Right lobe of liver (tissue), 6 donors: ENCODE measurements around the gene ZNF438. TPM values are rescaled to one million over a fixed set of nuclear protein-coding genes. Genes with fewer than 3 reads are reported as not detected.
A peak's percentile ranks its signal among the peaks of the same experiment; 100 is the strongest.

Experiments used
- ATAC-seq, 4 donors: fragments of 200-7000 bp; cut with Tn5 transposase; one replicate each; pipeline ENCODE4 v1.9.1; 2020; ENCODE audit warnings: mild to moderate bottlenecking in 4 of 4, moderate library complexity in 4 of 4
- DNase-seq, 3 donors: peaks; one replicate each; pipeline ENCODE4 v3.0.0-alpha.2; 2020
- H3K27ac ChIP-seq, 3 donors: fragments of 200-600 bp; one replicate each; pipeline ENCODE4 v1.8.0; 2022
- H3K27me3 ChIP-seq, 2 donors: fragments of 200-600 bp; one replicate each; pipeline ENCODE4 v1.8.0; 2022
- H3K36me3 ChIP-seq, 4 donors: fragments of 200-600 bp; sonication (generic) in 1 of 4; one replicate each; pipeline versions ENCODE4 v1.5.1 to v1.8.0; 2017 to 2022; ENCODE audit warnings: control low read depth in 1 of 4
- H3K4me1 ChIP-seq, 4 donors: fragments of 200-600 bp; sonication (generic) in 1 of 4; one replicate each; pipeline versions ENCODE4 v1.5.1 to v1.8.0; 2017 to 2022; ENCODE audit warnings: control low read depth in 1 of 4
- H3K4me3 ChIP-seq, 3 donors: fragments of 200-600 bp; one replicate each; pipeline ENCODE4 v1.8.0; 2022
- H3K9me3 ChIP-seq, 4 donors: fragments of 200-600 bp; sonication (generic) in 1 of 4; one replicate each; pipeline versions ENCODE4 v1.5.1 to v1.8.0; 2017 to 2022; ENCODE audit warnings: control low read depth in 1 of 4
- POLR2A ChIP-seq: fragments of 450-650 bp; IDR thresholded peaks from one replicate; pipeline ENCODE4 v1.6.1; 2017; ENCODE audit warnings: antibody characterized with exemption, mild to moderate bottlenecking
- WGBS: methylation state at CpG from one replicate; pipeline ENCODE4 v1.1.6; 2018; ENCODE audit warnings: low coverage, low lambda C conversion rate; ENCODE audit not compliant: insufficient coverage; ENCODE audit errors: missing lambda C conversion rate; 5-methylcytosine and 5-hydroxymethylcytosine counted together
- intact Hi-C, 2 donors: fragments of 100-400 bp; cut with DNase I; formaldehyde crosslinking; loops; one replicate each; pipeline versions ENCODE4 v1.11.2 to v1.14.1; 2022
- total RNA-seq, 6 experiments: library from RNA; depleted of rRNA in 2 of 6; stranded (reverse); fragments of >200 nt in 2 of 6; fragmentation: NEBNext Ultra II Directional in 3 of 6; extraction: Animal tissue kit (Norgen Biotek cat#: 25700) in 3 of 6; gene quantifications; one replicate each; pipeline versions ENCODE4 v1.1.0 to v1.2.4, GENCODE V29; 2016 to 2023
- TF ChIP-seq, protein P1 (sequence below), 4 donors: fragments of 200-600 bp in 3 of 4; fragments of 450-650 bp in 1 of 4; IDR thresholded peaks; one replicate each; pipeline versions ENCODE4 v1.5.1 to v1.8.0; 2016 to 2022; ENCODE audit warnings: antibody characterized with exemption in 4 of 4, mild to moderate bottlenecking in 2 of 4
- donor health status: DM: no; HTN: yes; CAD: no.
- donor health status: DM: no; HTN: no; CAD: no.
- donor health status: DM: no; HTN: no; CAD: no.
- donor health status: DM: no; HTN: yes; CAD: no.
- donor health status: DM: no; HTN: yes; CAD: no.

Gene ZNF438
- total RNA-seq, 6 experiments from 2014 or later: 2.5 to 5.2 (median 3.3) TPM

DNA sequence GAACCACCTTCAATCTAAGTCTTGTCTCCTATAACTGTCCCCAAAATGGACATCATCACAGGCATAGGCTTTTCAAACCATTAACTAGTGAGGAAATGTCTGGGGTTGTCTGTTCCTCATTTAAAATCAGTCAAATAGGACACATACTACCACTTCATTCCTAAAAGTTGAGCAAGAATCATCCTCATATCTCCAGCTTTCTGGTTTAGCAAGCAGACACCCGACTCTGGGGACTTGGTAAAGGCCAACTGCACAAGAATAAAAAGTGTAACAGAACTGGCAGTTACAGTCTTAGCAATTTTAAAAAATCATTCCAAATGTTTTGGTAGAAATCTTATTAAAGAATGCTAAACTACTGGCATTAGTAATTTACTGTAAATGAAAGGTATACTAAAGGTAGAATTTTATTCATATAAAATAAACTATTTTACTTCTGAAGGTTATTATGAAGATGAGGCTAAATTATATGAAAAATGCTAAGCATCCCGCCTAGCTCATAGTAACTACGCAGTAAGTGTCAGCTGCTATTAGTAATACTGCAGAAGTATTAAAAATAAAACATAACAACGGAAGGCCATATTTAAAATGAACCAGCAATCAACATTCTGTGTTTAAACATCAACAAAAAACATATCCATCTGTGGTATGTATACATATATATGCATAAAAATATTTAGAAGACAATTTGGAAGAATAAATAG, 60.8 kb downstream of the ZNF438 start:
- DNase-seq (no peak), ATAC-seq (no peak)
- no peak overlapping the region for H3K4me3 ChIP-seq
- WGBS: 80% methylated on average over 4 of the region's 4 CpGs
- no peak overlapping the region for H3K27ac ChIP-seq
- no peaks in the 10 kb centered on the region for H3K9me3 ChIP-seq
- no peaks in the 10 kb centered on the region for H3K4me1 ChIP-seq
- intact Hi-C loops: no loop called here
- H3K36me3 ChIP-seq: no peaks in the 10 kb centered on the region
- TF ChIP-seq, protein P1, sequence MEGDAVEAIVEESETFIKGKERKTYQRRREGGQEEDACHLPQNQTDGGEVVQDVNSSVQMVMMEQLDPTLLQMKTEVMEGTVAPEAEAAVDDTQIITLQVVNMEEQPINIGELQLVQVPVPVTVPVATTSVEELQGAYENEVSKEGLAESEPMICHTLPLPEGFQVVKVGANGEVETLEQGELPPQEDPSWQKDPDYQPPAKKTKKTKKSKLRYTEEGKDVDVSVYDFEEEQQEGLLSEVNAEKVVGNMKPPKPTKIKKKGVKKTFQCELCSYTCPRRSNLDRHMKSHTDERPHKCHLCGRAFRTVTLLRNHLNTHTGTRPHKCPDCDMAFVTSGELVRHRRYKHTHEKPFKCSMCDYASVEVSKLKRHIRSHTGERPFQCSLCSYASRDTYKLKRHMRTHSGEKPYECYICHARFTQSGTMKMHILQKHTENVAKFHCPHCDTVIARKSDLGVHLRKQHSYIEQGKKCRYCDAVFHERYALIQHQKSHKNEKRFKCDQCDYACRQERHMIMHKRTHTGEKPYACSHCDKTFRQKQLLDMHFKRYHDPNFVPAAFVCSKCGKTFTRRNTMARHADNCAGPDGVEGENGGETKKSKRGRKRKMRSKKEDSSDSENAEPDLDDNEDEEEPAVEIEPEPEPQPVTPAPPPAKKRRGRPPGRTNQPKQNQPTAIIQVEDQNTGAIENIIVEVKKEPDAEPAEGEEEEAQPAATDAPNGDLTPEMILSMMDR (IDR thresholded peaks at IDR 0.05): no peak
- TF ChIP-seq POLR2A: no peak
- H3K27me3 ChIP-seq: no peaks in the 10 kb centered on the region

DNA sequence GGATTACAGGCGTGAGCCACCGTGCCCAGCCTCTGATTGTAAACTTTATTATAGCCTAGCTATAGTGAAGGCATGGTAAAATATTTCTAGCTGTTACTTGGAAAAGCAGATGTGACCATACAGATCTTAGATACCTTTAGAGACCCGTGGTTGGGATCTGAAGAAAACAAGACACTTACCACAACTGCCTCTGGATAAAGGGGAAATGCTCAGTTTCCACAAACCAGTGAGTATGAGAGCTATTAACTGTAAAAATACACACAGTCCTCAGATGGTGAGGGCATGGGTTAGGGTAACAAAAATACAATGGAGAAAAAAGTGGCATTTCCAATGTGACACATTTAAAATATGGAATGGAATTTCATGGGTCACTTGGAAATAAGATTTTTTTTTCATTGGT, 63.0 kb downstream of the ZNF438 start:
- no peak overlapping the region for H3K4me3 ChIP-seq
- WGBS: 85% methylated on average over 3 of the region's 3 CpGs
- DNase-seq (no peak), ATAC-seq (no peak)
- no peaks in the 10 kb centered on the region for H3K9me3 ChIP-seq
- H3K4me1 ChIP-seq: peaks cover 0 to 12% (median 3%) of the 10 kb centered on the region in 4 donors
- no peak overlapping the region for H3K27ac ChIP-seq
- TF ChIP-seq POLR2A: no peak
- TF ChIP-seq, protein P1 (IDR thresholded peaks at IDR 0.05): no peak
- no peaks in the 10 kb centered on the region for H3K36me3 ChIP-seq
- intact Hi-C loops: no loop called here
- H3K27me3 ChIP-seq: no peaks in the 10 kb centered on the region

DNA sequence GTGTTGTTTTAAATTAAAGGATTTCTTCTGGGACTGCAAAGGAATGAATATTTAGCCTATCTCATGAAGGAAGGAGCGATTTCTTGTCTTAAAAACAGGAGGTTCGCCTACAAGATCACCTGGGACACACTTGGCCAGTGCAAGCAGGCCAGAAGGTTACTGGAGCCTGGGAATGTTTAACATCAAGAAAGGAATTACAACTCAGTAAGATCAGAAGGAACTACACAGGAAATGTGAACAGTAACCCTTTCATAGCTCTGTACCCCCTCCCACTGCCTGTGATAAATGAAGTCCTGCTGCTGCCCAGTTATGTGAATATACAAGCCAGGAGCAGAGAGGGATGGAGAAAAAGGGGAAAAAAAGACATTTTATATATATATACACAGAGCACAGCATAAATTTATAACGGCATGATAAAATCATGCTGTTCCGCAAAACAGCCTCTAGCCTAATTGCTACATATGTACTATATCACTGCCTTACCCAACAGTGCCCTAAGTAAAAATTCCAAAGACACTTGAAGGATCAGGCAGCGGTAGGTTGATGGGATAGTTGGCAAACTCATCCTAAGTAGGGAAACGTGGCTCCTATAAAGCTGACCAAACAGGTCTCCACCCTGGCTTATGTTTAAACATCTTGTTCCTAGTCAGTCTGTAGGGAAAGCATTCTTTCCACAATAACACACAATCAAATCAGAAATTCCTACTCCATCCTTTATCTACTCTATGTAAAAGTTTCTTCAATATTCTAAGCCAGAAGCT, 63.8 kb downstream of the ZNF438 start:
- H3K4me3 ChIP-seq: no peak overlapping the region
- DNase-seq (no peak), ATAC-seq (no peak)
- H3K36me3 ChIP-seq: no peaks in the 10 kb centered on the region
- intact Hi-C loops: no loop called here
- TF ChIP-seq POLR2A: no peak
- TF ChIP-seq, protein P1 (IDR thresholded peaks at IDR 0.05): no peak
- no peak overlapping the region for H3K27ac ChIP-seq
- whole genome bisulfite sequencing: 67% methylated on average over 6 of the region's 6 CpGs
- H3K27me3 ChIP-seq: no peaks in the 10 kb centered on the region
- no peaks in the 10 kb centered on the region for H3K9me3 ChIP-seq
- peaks cover 0 to 12% (median 3%) of the 10 kb centered on the region in 4 donors for H3K4me1 ChIP-seq

DNA sequence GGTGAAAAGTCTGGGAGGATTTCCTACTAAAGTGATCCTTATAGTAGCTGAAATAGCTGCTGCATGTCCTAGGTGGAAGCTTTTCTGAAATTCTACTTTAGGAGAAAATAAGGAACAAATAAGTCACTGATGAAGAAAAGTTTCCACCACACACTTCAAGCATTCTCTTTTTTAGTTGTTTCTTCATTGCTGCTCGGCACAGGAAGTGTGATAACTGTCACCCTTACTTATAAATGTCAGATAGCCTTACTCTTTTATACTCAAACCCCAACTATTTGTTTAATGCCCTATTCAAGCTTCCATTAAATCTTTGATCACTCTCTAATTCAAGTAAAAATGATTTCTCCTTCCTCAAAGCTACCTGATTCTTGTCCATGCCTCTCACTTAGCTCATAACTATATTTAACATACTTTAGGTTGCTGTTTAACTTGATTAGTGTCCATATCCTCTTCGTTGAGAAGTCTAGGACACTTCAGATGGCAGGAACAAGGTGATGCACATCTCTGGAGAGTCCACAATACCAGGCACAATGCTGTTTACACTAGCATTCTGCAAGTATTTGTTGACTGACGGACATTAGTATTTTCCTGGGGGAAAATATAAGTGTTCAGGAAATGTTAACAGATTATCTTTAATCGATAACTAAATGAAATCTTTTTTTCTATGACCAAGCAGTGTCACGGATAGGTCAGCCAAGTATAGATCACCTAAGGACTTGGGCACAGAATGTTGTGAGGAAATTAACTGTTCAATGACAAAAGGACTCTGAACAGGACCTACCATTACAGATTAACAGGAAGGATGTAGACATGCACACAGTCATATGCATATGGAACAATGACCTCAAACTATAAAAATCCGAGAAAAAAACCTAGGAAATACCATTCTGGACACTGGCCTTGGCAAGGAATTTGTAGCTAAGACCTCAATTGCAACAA, 67.4 kb downstream of the ZNF438 start:
- H3K36me3 ChIP-seq: no peaks in the 10 kb centered on the region
- no peaks in the 10 kb centered on the region for H3K27me3 ChIP-seq
- DNase-seq (no peak), ATAC-seq (peak; percentile 71 to 90 (median 78))
- H3K4me3 ChIP-seq: no peak overlapping the region
- peak overlapping the region in 2 of 3 donors; percentile 2 to 9 for H3K27ac ChIP-seq
- intact Hi-C loops: no loop called here
- H3K4me1 ChIP-seq: peaks cover 0 to 12% (median 3%) of the 10 kb centered on the region in 4 donors
- WGBS: 15% methylated on average over 6 of the region's 6 CpGs
- TF ChIP-seq, protein P1 (IDR thresholded peaks at IDR 0.05): no peak
- no peak for TF ChIP-seq POLR2A
- no peaks in the 10 kb centered on the region for H3K9me3 ChIP-seq
